HG02852 (cell line): Measurements from ENCODE around the gene ZFHX3.

Experiments
- ATAC-seq: cut with Tn5 transposase; IDR thresholded peaks from one replicate; pipeline ENCODE4 v1.9.1; 2021; ENCODE audit warnings: mild to moderate bottlenecking, moderate library complexity; ENCODE audit not compliant: unreplicated experiment

The ZFHX3 gene

DNA sequence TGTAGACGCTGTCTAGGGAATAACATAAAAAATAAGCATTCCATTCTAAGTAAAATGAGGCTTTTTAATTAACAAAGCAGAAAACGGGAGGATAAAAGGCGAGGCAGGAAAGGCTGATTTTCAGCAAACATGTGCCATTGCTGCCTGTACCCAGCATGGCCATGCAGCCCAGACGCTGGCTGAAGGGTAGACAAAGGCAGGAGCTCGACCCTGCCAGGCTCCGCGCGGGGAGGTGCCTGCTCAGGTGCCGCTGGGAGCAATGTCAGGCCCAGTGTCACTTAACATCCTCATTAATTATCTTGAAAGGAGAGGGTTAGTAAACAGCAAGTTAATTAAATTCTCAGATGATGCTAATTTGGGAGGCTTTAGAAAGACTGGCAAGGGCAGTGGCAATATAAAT lies 136.0 kb downstream of the ZFHX3 start:
- no peak for ATAC-seq

DNA sequence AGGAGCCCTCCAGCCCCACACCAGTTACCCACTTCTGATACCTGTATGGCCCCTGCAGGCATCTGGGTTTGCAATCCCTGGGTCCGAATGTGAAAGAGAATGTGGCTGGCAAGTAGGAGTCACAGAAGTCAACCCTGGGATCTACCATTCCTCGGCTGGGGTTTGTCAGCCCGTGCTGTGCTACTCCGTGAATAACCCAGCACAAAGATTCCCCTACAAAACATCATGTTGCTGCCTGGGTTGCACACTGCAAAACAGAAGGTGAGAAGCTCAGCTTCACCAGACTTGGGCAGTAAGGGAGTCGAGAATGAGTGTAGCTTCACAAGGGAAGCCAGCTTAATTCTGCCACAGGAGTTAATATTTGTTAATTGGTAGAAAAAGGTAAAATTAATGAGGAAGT lies 137.1 kb downstream of the ZFHX3 start:
- no peak for ATAC-seq

DNA sequence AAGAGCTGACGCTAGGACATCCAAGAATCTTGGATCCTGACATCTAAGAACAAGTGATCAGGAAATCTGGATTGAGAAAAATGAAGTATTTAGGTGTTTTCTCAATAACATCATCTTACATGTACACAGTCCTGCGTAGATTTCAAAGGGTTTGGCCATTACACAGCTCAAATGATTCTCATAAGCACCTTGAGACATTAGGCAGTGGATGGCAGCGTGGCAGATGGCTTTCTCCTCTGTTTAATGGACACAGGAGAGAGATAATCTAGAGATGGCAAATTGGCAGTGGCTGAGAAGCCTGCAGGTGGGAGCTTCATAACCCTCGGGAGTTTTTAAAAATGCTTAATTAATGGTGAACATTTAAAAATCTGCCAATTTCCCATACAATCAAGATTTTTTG lies 137.5 kb downstream of the ZFHX3 start:
- ATAC-seq: no peak

DNA sequence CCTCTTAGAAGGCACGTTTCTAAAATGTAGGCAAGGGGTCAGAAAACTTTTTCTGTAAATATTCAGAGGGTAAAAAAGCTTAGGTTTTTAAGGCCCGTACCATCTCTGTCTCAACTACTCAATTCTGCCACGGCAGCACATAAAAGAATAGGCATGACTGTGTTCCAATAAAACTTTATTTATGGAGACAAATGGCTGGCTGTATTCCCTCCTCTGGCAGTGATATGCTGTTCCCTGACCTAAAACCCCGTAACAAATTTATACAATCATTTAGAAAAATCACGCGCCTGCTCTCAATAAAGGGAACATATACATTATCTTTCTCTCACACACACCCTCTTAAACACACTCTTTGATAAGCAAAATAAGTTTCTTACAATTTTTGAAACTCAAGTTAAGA lies 138.7 kb downstream of the ZFHX3 start:
- ATAC-seq: no peak

DNA sequence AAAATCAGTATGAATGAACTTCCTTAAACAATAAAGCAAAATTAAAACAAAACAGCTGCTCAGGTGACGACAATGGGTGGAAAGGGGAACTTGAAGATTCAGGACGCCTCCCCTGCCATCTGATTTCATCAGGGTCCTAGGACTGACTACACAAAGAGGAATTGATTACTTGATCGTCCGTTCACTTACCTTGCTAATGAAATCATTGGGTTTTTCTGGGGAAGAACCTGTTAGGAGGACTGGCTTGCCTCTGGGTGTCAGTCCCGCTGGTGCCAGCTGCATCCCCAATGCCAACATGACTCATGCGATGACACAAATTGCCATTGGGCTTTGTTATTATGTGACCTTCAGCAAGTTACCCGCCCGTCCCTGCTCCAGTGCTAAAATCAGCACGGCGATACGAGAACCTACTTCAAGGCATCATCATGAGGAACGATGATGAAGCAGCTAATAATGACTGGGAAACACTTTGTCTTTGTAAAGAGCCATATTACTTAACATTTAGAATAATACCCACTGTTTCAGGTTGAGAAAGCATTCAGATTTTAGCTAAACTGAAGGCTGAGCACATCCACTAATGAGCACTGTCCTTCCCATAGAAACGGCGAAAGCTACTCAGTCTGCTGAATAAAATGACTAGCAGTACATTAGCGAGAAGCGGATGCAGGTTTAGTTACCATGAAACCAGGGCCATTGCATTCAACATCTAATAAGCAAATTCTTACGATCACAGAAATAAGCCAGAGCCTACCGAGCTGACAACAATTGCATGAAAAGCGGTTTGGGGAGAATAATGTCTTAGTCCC lies 139.4 kb downstream of the ZFHX3 start:
- no peak for ATAC-seq

DNA sequence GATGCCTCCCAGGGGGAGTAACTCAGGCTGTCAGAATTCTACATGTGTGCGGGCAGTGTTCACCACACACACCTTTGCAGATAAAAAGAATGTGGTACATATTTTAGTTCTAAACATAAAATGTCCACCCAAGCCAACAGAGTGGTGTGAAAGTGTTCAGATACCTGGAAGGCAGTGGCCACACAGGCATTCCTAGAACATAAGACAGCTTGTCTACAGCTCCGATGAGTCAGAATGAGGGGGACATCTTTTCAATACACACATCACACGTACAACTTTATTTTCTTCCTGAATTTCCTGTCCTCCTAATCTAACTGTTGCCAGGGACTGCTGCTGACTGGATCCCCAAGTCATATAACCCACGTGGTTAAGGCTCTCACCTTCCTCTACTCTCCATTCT lies 142.3 kb downstream of the ZFHX3 start:
- ATAC-seq: no peak

DNA sequence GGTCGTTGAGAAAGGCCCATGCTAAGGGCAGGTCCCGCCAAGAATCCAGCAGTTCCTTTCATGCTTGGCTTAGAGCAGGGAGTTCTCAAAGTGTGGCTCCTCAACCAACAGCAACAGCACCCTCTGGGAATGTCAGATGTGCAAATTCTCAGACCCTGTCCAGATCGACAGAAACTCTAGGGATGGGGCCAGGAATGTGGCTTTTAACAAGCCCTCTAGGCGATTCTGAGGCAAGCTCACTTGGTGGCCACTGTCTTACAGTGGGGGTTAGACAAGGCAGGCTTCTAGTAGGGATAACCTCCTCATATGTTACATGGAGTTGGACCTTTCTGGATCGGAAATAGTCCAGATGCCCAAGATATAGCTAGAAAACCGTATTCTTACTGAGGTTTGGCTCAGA lies 144.8 kb downstream of the ZFHX3 start:
- no peak for ATAC-seq

DNA sequence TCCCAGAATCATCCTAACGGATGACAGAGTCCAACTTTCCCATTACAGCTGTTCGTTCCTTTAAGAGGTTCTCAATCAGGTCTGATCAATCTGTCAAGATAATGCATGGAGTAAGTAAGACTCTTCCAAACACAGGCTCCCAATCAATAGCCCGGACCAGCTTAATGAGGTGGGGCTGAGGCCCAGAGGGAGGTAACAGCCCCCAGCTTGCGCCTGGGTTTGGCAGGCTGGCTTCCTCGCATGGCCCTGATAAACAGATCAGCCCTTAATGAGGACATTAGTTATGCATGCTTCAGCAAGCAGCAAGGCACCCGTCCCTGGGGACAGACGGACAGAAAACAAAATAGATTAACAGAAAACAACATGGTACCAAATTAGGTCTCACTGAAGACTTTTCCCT lies 145.7 kb downstream of the ZFHX3 start:
- no peak for ATAC-seq

DNA sequence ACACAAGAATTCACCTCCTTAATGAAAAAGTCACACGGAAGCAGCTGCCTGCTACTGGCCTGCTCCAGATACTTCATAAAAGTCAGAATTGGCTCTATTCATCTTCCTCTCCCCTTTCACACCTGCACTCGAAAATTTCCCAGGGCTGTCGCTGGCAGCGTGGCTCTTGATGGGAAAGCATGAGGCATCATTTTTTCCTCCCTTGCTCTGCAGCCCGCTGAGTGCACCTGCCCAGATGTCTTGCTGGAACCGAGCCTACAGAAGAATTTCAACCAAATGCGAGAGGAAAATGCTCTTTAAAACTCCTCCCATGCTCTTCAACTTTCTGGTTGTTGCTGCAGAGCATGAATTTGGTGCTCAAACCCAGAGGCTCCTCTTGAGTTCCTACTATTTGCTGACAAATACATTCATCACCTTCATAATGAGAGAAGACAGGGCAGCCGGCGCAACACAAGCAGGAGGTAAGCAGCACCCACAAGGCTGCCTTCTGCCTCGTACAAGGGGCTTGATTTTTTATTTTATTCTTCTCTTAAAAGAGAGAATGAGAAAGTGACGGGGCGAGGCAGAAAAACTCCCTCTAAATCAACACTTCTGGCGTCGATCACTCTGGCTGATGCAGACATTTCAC lies 146.8 kb downstream of the ZFHX3 start:
- ATAC-seq: no peak

DNA sequence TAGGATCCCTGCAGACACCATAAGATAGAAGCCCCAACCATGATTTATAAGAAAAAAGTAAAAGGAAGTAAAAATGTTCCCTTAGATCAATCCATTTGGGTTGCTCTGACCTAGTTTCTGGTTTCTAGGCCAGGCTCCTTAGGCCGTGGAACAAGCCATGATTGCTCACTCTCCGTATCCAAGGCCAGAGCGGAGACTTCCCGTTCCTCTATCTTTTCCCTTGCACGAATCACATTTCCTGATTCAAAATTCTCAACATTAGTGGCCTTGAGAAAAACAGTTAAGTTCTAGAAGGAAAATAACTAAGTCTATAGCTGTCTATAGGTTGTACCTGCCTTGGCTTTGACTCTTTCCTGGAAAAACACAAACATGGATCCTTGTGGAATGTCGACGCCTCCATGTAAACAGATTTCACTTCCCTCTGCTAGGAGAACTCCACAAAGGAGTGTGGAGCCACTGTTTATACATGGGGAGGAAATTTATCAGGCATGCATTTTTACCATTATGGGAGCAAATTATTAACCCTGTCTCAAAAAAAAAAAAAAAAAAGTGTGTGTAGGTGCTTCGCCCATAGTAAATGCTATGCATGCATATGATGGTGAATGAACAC lies 149.6 kb downstream of the ZFHX3 start:
- ATAC-seq: no peak

DNA sequence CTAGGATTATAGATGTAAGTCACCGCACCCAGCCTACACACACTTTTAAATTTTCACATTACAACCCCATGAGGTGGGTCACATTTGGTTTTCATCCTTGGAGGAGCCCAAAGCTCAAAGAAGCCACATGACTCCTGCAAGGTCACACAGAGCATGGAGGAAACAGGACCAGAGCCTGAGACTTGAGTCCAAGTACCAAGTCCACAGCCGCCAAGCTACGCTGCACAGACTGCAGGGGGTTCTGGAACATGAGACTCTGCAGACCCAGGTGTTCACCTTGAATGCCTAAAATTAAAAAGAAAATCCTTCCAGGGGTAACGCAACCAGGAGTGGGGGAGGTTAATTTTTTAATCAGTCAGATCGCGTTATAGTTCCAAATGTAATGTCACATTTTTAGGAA lies 150.2 kb downstream of the ZFHX3 start:
- ATAC-seq: no peak

DNA sequence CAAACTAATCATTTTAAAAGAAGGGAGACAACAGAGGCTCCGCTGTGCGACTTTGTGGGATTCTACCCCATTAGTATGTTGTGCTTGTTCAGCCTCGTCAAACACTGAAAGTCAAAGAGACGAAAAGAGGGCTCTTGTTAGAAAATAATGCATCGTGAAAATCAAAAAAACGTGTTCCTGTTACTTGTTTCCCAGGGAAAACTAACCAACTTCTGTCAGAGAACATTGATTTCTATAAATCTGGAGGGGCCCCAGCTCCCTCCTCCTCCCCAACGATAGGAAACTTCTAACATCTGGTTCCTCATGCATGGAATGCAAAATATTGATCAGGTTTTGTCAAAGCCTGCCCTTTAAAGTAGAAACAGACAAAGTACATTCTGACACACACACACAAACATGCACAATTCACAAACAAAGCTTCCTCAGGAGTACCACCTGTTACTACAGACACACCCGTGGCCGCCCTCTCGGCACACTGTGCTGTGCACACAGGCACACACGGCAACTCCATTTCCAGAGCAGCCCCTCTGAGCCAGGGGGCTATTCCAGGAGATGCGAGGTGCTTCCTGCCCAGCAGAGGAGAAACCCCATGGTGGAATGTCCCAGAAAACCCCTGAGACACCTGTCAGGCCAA lies 151.3 kb downstream of the ZFHX3 start:
- no peak for ATAC-seq

DNA sequence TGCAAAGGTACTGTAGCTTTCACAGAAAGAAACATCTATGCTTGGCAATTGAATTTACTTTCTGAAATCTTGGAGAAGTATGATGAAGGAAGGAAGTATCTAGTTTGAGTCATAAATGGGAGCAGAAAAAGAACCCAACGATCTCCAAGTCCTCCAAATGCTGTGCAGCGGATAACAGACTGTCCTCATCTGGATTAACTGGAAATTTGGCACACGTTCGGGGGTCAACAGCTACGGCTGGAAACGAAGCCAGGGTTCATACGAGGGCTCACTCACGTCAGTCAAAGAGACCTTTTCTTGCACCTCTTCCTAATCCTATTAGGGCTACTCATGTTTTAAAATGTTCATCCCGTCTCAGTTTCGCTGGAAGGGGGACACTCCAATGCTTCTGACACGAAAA lies 152.0 kb downstream of the ZFHX3 start:
- no peak for ATAC-seq

DNA sequence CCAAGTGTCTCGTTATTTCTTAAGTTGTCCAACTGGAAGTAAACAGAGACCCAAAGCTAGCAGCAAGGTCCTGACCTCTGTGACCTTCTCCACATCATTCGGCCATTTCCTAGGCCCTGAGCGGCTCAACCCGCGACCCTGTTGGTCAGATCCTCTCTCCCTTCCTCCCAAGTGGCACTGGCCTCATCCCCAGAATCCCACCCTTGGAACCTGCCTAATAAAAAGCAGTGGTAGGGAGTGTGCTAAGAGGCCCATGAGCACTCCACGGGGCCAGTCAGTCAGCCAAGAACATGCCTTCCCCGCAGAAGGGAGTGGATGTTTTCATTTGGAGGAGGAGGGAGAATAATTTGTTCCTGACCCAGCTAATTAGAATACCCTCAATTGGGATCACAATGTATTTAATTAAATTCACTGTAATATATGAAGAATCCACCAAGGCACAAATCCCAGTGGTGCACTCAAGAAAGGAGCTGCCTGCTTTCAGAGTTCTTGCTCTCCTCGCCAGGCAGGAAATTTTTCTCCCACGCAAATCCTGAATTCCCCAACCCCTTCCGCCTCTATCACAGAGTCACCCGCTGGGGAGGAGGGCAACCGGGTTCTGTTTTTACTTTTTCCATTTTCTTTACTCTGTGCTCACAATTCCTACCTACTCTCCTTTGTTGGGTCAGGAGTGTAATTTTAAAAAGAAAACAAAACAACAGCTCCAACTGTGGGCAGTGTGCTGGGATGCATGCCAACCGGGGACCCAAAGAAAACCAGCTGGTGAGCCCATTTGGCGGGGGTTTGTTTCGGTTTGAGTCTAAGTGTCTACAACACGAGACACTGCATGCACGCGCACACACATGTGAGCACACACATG lies 153.4 kb downstream of the ZFHX3 start:
- ATAC-seq: no peak

DNA sequence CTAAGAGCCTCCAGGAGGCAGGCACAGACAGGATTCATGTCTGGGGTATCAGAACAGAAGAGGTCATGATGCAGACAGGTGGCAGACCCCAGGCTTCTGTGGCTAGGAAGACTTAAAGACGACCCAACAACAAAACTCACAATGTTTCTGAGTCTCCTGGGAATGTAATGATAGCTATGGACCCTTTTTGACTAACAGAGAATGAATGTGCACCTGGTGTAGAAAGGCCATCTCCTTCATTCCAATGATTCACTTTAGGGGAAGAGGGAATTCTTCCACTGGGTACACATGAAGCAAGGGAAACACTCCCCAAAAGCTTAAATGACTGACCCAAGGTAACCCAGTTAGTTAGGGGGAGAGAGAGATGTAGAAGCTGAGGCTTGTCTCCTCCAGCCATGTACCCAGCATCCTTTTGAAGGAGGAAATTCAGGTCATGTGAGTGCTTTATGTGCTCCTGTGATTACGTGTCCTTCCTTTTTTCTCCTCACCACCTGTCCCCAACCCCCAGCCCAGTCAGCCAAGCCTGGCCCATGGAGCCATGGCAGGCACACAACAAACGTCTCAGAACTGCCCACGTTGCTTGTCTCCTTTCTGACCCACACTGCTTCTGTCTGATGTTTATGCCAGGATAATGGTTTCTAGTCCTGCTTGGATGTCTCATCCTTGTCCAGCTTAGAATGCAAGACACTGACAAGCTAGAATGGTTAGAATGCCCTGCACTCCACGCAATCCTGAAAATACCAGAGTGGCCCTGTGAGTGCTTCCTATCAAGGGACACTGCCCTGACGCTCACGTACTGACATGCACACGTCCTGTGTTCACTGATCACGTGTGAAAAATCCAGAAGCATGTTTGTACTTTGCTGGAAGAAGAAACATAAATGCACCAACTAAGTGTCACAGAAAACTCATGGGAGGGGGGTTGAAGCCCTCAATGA lies 156.4 kb downstream of the ZFHX3 start:
- no peak for ATAC-seq

DNA sequence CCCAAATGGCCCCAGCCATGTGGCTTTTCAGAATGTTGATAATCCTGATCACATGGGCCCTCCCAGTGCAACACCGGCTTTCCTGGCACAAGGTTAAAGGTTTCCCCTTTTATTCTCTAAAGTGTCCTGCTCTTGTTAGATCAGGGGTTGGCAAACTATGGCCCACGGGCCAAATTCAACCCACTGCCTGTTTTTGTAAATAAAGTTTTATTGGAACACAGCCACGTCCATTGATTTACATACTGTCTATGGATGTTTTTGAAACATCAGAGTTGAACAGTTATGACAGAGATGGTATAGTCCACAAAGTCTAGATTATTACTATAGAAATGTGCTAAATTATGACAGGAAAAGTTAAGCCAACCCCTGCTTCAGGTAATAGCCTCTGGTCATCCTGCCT lies 157.3 kb downstream of the ZFHX3 start:
- ATAC-seq: no peak

DNA sequence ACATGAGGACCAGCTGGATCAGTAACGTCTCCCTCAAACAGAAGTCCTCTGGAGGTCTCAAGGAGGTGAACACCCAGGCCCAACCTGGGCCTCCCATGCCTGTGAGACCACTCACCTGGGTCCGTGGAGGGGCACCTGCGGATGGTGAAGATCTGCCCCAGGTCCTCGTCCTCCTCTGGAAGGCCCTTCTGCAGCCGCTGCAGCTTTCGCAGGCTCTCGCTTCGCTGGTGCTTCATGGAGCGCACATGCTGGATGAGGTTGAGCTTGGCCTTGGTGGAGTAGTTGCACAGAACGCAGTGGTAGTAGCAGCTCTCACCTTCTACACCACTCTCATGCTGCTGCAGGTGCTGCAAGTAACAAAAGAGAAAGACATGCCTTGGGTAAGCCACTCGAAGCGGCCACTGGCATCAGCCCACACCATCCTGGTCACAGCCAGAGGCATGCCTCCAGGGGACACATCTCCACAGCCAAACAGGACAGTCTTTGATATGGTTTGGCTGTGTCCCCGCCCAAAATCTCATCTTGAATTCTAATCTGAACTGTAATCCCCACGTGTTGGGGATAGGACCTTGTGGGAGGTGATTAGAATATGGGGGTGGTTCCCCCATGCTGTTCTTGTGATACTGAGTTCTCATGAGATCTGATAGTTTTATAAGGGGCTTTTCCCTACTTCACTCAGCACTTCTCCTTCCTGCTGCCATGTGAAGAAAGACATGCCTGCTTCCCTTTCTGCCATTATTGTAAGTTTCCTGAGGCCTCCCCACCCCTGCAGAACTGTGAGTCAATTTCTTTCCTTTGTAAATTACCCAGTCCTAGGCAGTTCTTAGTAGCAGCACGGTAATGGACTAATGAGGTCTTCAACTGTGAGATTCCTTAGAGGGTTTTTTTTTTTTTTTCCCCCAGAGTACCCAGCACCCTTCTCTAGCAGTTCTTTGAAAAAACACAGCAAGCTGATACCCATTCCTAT lies 158.0 kb downstream of the ZFHX3 start:
- ATAC-seq: no peak

DNA sequence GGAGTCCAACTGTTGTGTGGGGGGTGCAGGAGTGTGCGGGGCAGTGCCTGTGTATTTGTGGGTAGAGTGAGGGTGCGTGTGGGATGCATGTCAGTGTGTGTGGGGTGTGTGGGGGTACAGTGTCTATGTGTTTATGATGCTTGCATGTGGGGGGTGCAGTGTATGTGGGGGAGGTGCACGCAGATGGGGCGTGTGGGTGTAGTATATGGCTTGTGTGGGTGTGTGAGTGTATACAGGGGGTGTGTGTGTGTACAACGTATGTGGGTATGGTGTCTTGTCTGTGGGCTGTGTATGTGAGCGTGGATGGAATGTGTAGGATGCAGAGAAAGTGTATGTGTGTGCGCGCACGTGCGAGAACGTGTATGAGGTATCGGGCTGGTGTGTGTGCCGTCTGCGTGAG lies 160.4 kb downstream of the ZFHX3 start:
- ATAC-seq: no peak
